Osteocyte (in vitro differentiated cells): ENCODE data around the gene ATG4A. TPM values are rescaled to one million over a fixed set of nuclear protein-coding genes. Genes with fewer than 3 reads are reported as not detected.
A peak's percentile ranks its signal among the peaks of the same experiment; 100 is the strongest.

Experiments
- DNase-seq: peaks from one replicate; pipeline ENCODE4 v3.0.0; 2021; ENCODE audit warnings: mixed read lengths; ENCODE audit not compliant: unreplicated experiment; ENCODE audit errors: extremely low spot score
- H3K27ac Mint-ChIP-seq: one replicate; pipeline ENCODE4 v1.8.0; 2021; ENCODE audit warnings: mild to moderate bottlenecking, mixed read lengths; ENCODE audit not compliant: unreplicated experiment
- H3K27me3 Mint-ChIP-seq: one replicate; pipeline ENCODE4 v1.8.0; 2021; ENCODE audit warnings: mixed read lengths; ENCODE audit not compliant: unreplicated experiment
- H3K36me3 Mint-ChIP-seq: one replicate; pipeline ENCODE4 v1.8.0; 2021; ENCODE audit warnings: mixed read lengths; ENCODE audit not compliant: unreplicated experiment
- H3K4me1 Mint-ChIP-seq: one replicate; pipeline ENCODE4 v1.8.0; 2021; ENCODE audit warnings: mixed read lengths; ENCODE audit not compliant: unreplicated experiment
- H3K4me3 Mint-ChIP-seq: one replicate; pipeline ENCODE4 v1.8.0; 2021; ENCODE audit warnings: mild to moderate bottlenecking, moderate library complexity, mixed read lengths; ENCODE audit not compliant: unreplicated experiment
- H3K9me3 Mint-ChIP-seq: one replicate; pipeline ENCODE4 v1.8.0; 2021; ENCODE audit warnings: mixed read lengths; ENCODE audit not compliant: unreplicated experiment
- total RNA-seq: library from RNA; stranded (reverse); gene quantifications from 2 replicates; pipeline ENCODE4 v1.2.1, GENCODE V29; 2021
- TF ChIP-seq, protein P1 (sequence below): fragments of 200-600 bp; sonication (generic); IDR thresholded peaks from 2 replicates; pipeline ENCODE4 v1.5.0; 2021; ENCODE audit warnings: antibody characterized with exemption, mild to moderate bottlenecking, moderate library complexity

The ATG4A gene
- total RNA-seq, 1 donor from 2014 or later, result 14.2 TPM

DNA sequence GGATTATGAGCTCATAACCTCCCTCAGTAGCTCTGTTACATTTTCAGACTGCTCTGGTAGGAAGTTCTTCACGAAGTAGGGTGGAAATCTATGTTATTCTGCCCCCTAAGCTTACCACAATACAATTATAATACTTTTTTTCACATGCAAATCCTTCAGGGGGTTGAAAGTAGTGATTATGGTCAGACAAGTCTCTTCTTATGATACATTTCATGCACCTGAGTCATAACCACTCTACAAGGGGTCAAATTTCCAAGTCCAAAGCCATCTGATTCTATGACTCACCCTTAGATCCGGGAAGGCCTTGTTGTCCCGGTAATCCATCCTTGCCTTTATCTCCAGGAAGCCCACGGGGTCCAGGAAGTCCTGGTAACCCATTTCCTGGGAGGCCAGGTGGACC is 95.2 kb downstream of the ATG4A start:
- DNase-seq, result no peak
- Mint-ChIP-seq H3K4me3 (no peak overlapping the region), H3K4me1 (no peaks in the 10 kb centered on the region), H3K27ac (no peak overlapping the region), H3K27me3 (no peaks in the 10 kb centered on the region), H3K36me3 (peaks cover 23% of the 10 kb centered on the region), H3K9me3 (no peaks in the 10 kb centered on the region)
- TF ChIP-seq, protein P1, sequence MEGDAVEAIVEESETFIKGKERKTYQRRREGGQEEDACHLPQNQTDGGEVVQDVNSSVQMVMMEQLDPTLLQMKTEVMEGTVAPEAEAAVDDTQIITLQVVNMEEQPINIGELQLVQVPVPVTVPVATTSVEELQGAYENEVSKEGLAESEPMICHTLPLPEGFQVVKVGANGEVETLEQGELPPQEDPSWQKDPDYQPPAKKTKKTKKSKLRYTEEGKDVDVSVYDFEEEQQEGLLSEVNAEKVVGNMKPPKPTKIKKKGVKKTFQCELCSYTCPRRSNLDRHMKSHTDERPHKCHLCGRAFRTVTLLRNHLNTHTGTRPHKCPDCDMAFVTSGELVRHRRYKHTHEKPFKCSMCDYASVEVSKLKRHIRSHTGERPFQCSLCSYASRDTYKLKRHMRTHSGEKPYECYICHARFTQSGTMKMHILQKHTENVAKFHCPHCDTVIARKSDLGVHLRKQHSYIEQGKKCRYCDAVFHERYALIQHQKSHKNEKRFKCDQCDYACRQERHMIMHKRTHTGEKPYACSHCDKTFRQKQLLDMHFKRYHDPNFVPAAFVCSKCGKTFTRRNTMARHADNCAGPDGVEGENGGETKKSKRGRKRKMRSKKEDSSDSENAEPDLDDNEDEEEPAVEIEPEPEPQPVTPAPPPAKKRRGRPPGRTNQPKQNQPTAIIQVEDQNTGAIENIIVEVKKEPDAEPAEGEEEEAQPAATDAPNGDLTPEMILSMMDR, result no peak

GRCh38 chrX:108198420-108198819 is 106.8 kb downstream of the ATG4A start:
- Mint-ChIP-seq H3K27me3 (no peaks in the 10 kb centered on the region), H3K4me1 (no peaks in the 10 kb centered on the region), H3K36me3 (no peaks in the 10 kb centered on the region), H3K4me3 (no peak overlapping the region), H3K9me3 (no peaks in the 10 kb centered on the region), H3K27ac (no peak overlapping the region)
- no peak for DNase-seq
- TF ChIP-seq, protein P1, result no peak

DNA sequence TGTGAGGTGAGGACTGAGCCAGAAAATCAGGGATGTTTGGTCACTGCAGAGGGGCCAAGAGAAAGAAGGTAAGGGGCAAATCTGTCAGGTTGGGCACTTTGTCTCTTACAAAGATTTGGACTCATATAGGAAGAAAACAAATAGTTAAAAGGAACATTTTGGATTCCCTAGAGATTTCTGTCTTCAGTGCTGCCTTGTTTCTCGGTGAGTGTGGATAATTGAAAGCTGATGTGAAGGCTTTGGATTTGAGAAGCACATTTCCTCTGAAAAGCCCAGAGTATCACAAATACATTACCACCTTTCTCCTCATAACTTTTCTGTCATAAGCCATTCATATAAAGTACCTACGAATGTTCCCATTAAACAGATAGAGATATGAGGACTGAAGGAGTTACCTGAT is 107.5 kb downstream of the ATG4A start:
- Mint-ChIP-seq H3K4me3 (no peak overlapping the region), H3K9me3 (no peaks in the 10 kb centered on the region), H3K27ac (no peak overlapping the region), H3K4me1 (no peaks in the 10 kb centered on the region), H3K36me3 (no peaks in the 10 kb centered on the region), H3K27me3 (no peaks in the 10 kb centered on the region)
- TF ChIP-seq, protein P1, result no peak
- no peak for DNase-seq

- TF ChIP-seq, protein P1, result peak; percentile 81
- DNase-seq, result no peak
- no peaks in the 10 kb centered on the region for H3K4me1 Mint-ChIP-seq
- no peaks in the 10 kb centered on the region for H3K9me3 Mint-ChIP-seq
- H3K27ac Mint-ChIP-seq, result no peak overlapping the region
- no peaks in the 10 kb centered on the region for H3K27me3 Mint-ChIP-seq
- H3K4me3 Mint-ChIP-seq, result no peak overlapping the region
- no peaks in the 10 kb centered on the region for H3K36me3 Mint-ChIP-seq
Observed at GRCh38 chrX:108199691-108200090, 108.1 kb downstream of the ATG4A start.

DNA sequence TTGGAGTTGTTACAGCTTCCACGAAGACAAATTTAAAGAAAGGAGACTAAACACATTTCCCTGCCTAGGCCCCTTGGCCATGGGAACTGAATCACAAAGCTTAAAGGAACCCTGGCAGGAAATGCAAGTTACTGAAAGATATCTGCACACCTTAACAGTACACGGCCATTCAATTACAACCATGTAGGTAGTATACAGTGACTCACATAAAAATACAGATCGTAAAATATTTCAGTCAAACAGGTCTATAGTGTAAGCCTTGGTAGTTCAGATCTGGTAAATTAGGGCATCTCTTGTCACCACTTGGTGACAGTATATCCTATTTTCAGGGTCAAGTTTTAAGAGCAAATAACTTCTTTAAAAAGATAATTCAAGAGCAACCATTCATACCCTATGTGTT is 112.0 kb downstream of the ATG4A start:
- no peaks in the 10 kb centered on the region for H3K9me3 Mint-ChIP-seq

More for the DNA sequence above, 112.0 kb downstream of the ATG4A start:
- Mint-ChIP-seq H3K4me3 (no peak overlapping the region), H3K4me1 (no peaks in the 10 kb centered on the region), H3K27ac (no peak overlapping the region), H3K27me3 (no peaks in the 10 kb centered on the region), H3K36me3 (peaks cover 5% of the 10 kb centered on the region)
- no peak for DNase-seq
- TF ChIP-seq, protein P1, result no peak

Other genes starting within 250 kb of the ATG4A start
- gene TEX13B, start 109.4 kb upstream of the ATG4A start, total RNA-seq, result not detected in 2 replicates
- gene VSIG1, start 46.7 kb upstream of the ATG4A start, total RNA-seq, result not detected in 2 replicates
- 80.1 and 81.7 TPM in 2 replicates for gene PSMD10, start 236 bp upstream of the ATG4A start, total RNA-seq